HG03432 (cell line): ENCODE measurements around the gene SLC18A3.

Experiments used
- ATAC-seq: cut with Tn5 transposase; IDR thresholded peaks from one replicate; pipeline ENCODE4 v1.9.1; 2021; ENCODE audit warnings: mild to moderate bottlenecking, moderate library complexity; ENCODE audit not compliant: unreplicated experiment

SLC18A3 gene

GRCh38 chr10:49625411-49625810 lies 15.3 kb downstream of the SLC18A3 start:
- ATAC-seq, result no peak

GRCh38 chr10:49627038-49627437 lies 16.9 kb downstream of the SLC18A3 start:
- ATAC-seq, result no peak

- no peak for ATAC-seq
These were observed 17.6 kb downstream of the SLC18A3 start for GRCh38 chr10:49627644-49628247.

GRCh38 chr10:49628599-49628998 lies 18.5 kb downstream of the SLC18A3 start:
- ATAC-seq, result no peak

GRCh38 chr10:49629431-49629881 lies 19.3 kb downstream of the SLC18A3 start:
- no peak for ATAC-seq

GRCh38 chr10:49631975-49632374 lies 21.9 kb downstream of the SLC18A3 start:
- ATAC-seq, result no peak

GRCh38 chr10:49632406-49633317 lies 22.6 kb downstream of the SLC18A3 start:
- no peak for ATAC-seq

GRCh38 chr10:49633327-49634068 lies 23.4 kb downstream of the SLC18A3 start:
- no peak for ATAC-seq

- no peak for ATAC-seq
These were observed 24.1 kb downstream of the SLC18A3 start for GRCh38 chr10:49634069-49634660.

GRCh38 chr10:49642311-49642710 lies 32.2 kb downstream of the SLC18A3 start:
- ATAC-seq, result no peak

- ATAC-seq, result no peak
These were observed 33.3 kb downstream of the SLC18A3 start for GRCh38 chr10:49643241-49644034.

GRCh38 chr10:49644035-49644646 lies 34.0 kb downstream of the SLC18A3 start:
- ATAC-seq, result no peak

- no peak for ATAC-seq
These were observed 35.3 kb downstream of the SLC18A3 start for GRCh38 chr10:49645417-49645816.

GRCh38 chr10:49645871-49646870 lies 36.1 kb downstream of the SLC18A3 start:
- ATAC-seq, result no peak

- no peak for ATAC-seq
These were observed 37.4 kb downstream of the SLC18A3 start for GRCh38 chr10:49647554-49647953.

- no peak for ATAC-seq
These were observed 38.1 kb downstream of the SLC18A3 start for GRCh38 chr10:49647985-49648795.

- ATAC-seq, result no peak
These were observed 39.2 kb downstream of the SLC18A3 start for GRCh38 chr10:49649294-49649693.
